GM21528 (cell line): ENCODE measurements around the gene EDN1.

ENCODE experiments used
- ATAC-seq: cut with Tn5 transposase; IDR thresholded peaks from one replicate; pipeline ENCODE4 v1.9.1; 2021; ENCODE audit warnings: mild to moderate bottlenecking, moderate library complexity; ENCODE audit not compliant: unreplicated experiment, low FRiP score

The EDN1 gene

GRCh38 chr6:12343440-12344162, 53.4 kb downstream of the EDN1 start:
- ATAC-seq: no peak

- no peak for ATAC-seq
These were observed 54.1 kb downstream of the EDN1 start for GRCh38 chr6:12344296-12344695.

GRCh38 chr6:12344961-12345693, 55.0 kb downstream of the EDN1 start:
- ATAC-seq: no peak

GRCh38 chr6:12345694-12346058, 55.5 kb downstream of the EDN1 start:
- no peak for ATAC-seq
